ENCODE measurements around the gene DDX17. TPM values are rescaled to one million over a fixed set of nuclear protein-coding genes. Genes with fewer than 3 reads are reported as not detected.

DDX17 gene
- total and polyA plus RNA-seq, 9 of the 15 experiments (the other 6 are each of a cell fraction or from before 2014, with no cell fraction given), result 17.6 to 421 (median 189) TPM

- TF ChIP-seq CREBBP (IDR thresholded peaks at IDR 0.05; ENCODE audit: low read depth, low read length) (no peak), E2F1 (CRISPR knock-in tag; IDR thresholded peaks at IDR 0.05) (no peak), ZKSCAN8 (CRISPR knock-in tag; IDR thresholded peaks at IDR 0.05) (no peak), NCOA2 (IDR thresholded peaks at IDR 0.05; ENCODE audit: partially characterized antibody in 2 of 2) (no peak)
Observed at GRCh38 chr22:38524429-38524828, 18.3 kb upstream of the DDX17 start (continued).

GRCh38 chr22:38523479-38523878, 17.4 kb upstream of the DDX17 start:
- H3K4me1 ChIP-seq (replicated peaks in 1 of 2; ENCODE audit: control insufficient read depth in 2 of 2, insufficient read depth in 2 of 2, low read length in 2 of 2), result no peaks in the 10 kb centered on the region; a peak in 2 of 5 replicates
- no peak overlapping the region for H3K4me3 ChIP-seq
- no peaks in the 10 kb centered on the region for H3K27me3 ChIP-seq (ENCODE audit: control insufficient read depth in 2 of 2, insufficient read depth in 2 of 2, low read length in 2 of 2)
- no peaks in the 10 kb centered on the region for H3K9me1 ChIP-seq (ENCODE audit: control insufficient read depth, insufficient read depth, low read length)
- no peaks in the 10 kb centered on the region for H3K9me3 ChIP-seq (replicated peaks; ENCODE audit: control insufficient read depth, insufficient read depth, low read depth, low read length)
- H3K36me3 ChIP-seq (ENCODE audit: control insufficient read depth, insufficient read depth, low read length), result no peaks in the 10 kb centered on the region
- intact Hi-C loops (cut with micrococcal nuclease), result no loop called here
- in situ Hi-C loops (cut with MboI), result no loop called here
- FAIRE-seq (no peak), DNase-seq (ENCODE audit: extremely low read depth in 1 of 4, low spot score in 3 of 4) (no peak), ATAC-seq (no peak)
- H2AFZ ChIP-seq (ENCODE audit: low read depth, low read length), result no peak overlapping the region
- POLR2A ChIA-PET, result interaction anchor here (0.7 to 2.5 kb wide), 3 partner anchors 9 to 43 kb away, joined by 3 to 11 read pairs (median 6); no protein-coding TSS in a partner anchor
- 74% methylated on average over 5 of the region's 5 CpGs for WGBS (ENCODE audit: insufficient coverage, low coverage, missing lambda C conversion rate)
- no peak overlapping the region for H3K27ac ChIP-seq (ENCODE audit: extremely low read depth, low read depth, low read length)
- CTCF ChIA-PET (ENCODE audit: low intra/inter-chr PET ratio), result no interaction called here
- no peak overlapping the region for H3K9ac ChIP-seq (ENCODE audit: insufficient read depth in 1 of 2, low read depth in 2 of 2, low read length in 2 of 2)
- no peak overlapping the region for H3K4me2 ChIP-seq (ENCODE audit: insufficient read depth, low read length)
- BruUV-seq (replicated peaks), result no TSS peak
- no peaks in the 10 kb centered on the region for H4K20me1 ChIP-seq (replicated peaks; ENCODE audit: control insufficient read depth, insufficient read depth, low read length)
- H3K79me2 ChIP-seq (ENCODE audit: control insufficient read depth, insufficient read depth, low read length), result no peaks in the 10 kb centered on the region
- TF ChIP-seq GTF3C2 (IDR thresholded peaks at IDR 0.05; ENCODE audit: borderline replicate concordance, extremely low read depth, insufficient read length), result no peak
- no peak for TF ChIP-seq TSC22D4 (tag; IDR thresholded peaks at IDR 0.05)
- no peak for TF ChIP-seq ZNF232 (CRISPR knock-in tag; IDR thresholded peaks at IDR 0.05)
- no peak for TF ChIP-seq DNMT1 (IDR thresholded peaks at IDR 0.05)
